ENCODE measurements around the gene DNAAF5. TPM values are rescaled to one million over a fixed set of nuclear protein-coding genes. Genes with fewer than 3 reads are reported as not detected.

The DNAAF5 gene
- total RNA-seq, 3 donors from 2014 or later: 14.1 to 29.8 (median 23.6) TPM

DNA sequence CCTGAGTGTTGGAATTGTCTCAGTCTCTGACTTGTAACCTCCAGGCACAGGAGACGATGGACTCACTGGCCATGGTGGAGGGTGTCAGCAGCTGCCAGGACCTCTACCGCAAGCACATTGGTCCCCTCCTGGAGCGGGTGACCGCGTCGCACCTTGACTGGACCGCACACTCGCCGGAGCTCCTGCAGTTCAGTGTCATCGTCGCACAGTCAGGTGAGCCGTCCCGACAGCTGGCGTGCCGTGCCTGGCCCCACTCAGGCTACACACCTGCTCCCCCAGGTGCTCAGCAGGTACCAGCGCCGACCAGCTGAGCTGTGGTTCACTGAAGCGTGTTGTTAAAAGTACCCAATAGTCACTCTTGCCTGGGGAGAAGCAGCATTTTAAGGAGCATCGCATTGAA is 37.3 kb downstream of the DNAAF5 start:
- Histone ChIP-seq H3K36me3 (peaks cover 10% of the 10 kb centered on the region), H3K27me3 (no peaks in the 10 kb centered on the region), H3K4me1 (no peaks in the 10 kb centered on the region), H3K4me3 (no peak overlapping the region), H3K27ac (no peak overlapping the region), H3K9me3 (no peaks in the 10 kb centered on the region)
- intact Hi-C loops (cut with DNase I; ENCODE audit: low total_unique reads): no loop called here
- TF ChIP-seq POLR2AphosphoS5 (IDR thresholded peaks at IDR 0.05) (no peak), POLR2A (IDR thresholded peaks at IDR 0.05) (no peak)
- TF ChIP-seq, protein P1, sequence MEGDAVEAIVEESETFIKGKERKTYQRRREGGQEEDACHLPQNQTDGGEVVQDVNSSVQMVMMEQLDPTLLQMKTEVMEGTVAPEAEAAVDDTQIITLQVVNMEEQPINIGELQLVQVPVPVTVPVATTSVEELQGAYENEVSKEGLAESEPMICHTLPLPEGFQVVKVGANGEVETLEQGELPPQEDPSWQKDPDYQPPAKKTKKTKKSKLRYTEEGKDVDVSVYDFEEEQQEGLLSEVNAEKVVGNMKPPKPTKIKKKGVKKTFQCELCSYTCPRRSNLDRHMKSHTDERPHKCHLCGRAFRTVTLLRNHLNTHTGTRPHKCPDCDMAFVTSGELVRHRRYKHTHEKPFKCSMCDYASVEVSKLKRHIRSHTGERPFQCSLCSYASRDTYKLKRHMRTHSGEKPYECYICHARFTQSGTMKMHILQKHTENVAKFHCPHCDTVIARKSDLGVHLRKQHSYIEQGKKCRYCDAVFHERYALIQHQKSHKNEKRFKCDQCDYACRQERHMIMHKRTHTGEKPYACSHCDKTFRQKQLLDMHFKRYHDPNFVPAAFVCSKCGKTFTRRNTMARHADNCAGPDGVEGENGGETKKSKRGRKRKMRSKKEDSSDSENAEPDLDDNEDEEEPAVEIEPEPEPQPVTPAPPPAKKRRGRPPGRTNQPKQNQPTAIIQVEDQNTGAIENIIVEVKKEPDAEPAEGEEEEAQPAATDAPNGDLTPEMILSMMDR (IDR thresholded peaks at IDR 0.05): no peak
- DNase-seq (ENCODE audit: low spot score in 2 of 2): no peak

DNA sequence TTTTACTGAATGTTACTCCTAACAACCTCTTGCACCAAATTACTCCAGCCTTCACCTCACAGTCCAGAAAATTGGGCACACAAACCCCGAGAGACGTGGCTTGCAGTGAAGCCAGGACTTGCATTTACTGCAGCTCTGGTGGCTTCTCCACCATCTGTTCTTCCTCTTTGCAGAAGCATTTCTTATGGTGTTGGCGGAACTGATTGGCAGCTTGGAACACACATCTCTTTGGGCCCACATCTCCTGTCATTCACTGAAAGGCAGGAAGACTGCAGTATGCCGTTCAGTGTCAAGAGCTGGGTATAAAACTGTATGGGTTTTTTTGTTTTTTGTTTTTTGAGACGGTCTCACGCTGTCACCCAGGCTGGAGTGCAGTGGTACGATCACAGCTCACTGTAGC is 38.9 kb downstream of the DNAAF5 start:
- H3K36me3 ChIP-seq: peaks cover 10% of the 10 kb centered on the region
- intact Hi-C loops (cut with DNase I; ENCODE audit: low total_unique reads): no loop called here
- TF ChIP-seq POLR2AphosphoS5 (IDR thresholded peaks at IDR 0.05): no peak
- no peak for TF ChIP-seq POLR2A (IDR thresholded peaks at IDR 0.05)
- TF ChIP-seq, protein P1 (IDR thresholded peaks at IDR 0.05): no peak

DNA sequence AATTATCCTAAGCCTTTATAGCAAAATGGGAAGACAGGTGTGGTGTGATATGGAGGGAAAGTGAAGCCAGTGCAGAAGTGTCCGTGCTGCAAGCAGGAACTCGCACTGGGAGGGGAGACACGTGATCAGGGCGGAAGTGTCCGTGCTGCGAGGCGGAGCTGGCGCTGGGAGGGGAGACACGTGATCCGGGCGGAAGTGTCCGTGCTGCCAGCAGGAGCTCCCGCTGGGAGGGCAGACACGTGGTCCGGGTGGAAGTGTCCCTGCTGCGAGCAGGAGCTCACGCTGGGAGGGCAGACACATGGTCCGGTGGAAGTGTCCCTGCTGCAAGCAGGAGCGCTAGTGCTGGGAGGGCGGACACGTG is 41.1 kb downstream of the DNAAF5 start:
- TF ChIP-seq, protein P1 (IDR thresholded peaks at IDR 0.05): no peak
- TF ChIP-seq POLR2A (IDR thresholded peaks at IDR 0.05): no peak
- no peak for TF ChIP-seq POLR2AphosphoS5 (IDR thresholded peaks at IDR 0.05)
- Histone ChIP-seq H3K36me3 (peaks cover 10% of the 10 kb centered on the region), H3K27me3 (no peaks in the 10 kb centered on the region), H3K4me1 (no peaks in the 10 kb centered on the region), H3K4me3 (peak overlapping the region; percentile 7 to 64 (median 45)), H3K9me3 (no peaks in the 10 kb centered on the region), H3K27ac (peak overlapping the region in 1 of 2 donors; percentile 75)
- intact Hi-C loops (cut with DNase I; ENCODE audit: low total_unique reads): no loop called here
- peak in 1 of 2 donors; percentile 62 for DNase-seq (ENCODE audit: low spot score in 2 of 2)

More for the DNA sequence above, 38.9 kb downstream of the DNAAF5 start:
- H3K27me3 ChIP-seq: no peaks in the 10 kb centered on the region
- no peak overlapping the region for H3K27ac ChIP-seq
- H3K4me3 ChIP-seq: no peak overlapping the region
- no peaks in the 10 kb centered on the region for H3K9me3 ChIP-seq
- H3K4me1 ChIP-seq: no peaks in the 10 kb centered on the region
- DNase-seq (ENCODE audit: low spot score in 2 of 2): no peak

DNA sequence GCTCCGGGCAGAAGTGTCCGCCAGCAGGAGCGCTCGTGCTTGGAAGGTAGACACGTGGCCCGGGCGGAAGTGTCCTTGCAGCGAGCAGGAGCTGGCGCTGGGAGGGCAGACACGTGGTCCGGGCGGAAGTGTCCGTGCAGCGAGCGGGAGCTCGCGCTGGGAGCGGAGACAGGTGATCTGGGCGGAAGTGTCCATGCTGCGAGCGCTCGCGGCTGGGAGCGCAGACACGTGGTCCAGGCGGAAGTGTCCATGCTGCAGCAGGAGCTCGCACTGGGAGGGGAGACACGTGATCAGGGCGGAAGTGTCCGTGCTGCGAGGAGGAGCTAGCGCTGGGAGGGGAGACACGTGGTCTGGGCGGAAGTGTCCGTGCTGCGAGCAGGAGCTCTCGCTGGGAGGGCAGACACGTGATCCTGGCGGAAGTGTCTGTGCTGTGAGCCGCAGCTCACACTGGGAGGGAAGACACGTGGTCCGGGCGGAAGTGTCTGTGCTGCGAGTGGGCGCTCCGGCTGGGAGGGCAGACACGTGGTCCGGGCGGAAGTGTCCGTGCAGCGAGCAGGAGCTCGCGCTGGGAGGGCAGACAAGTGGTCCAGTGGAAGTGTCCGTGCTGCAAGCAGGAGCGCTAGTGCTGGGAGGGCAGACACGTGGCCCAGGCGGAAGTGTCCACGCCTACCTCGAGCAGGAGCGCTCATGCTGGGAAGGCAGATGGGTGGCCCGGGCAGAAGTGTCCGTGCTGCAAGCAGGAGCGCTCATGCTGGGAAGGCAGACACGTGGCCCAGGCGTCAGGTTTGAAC is 41.6 kb downstream of the DNAAF5 start:
- TF ChIP-seq, protein P1 (IDR thresholded peaks at IDR 0.05): no peak
- TF ChIP-seq POLR2A (IDR thresholded peaks at IDR 0.05) (no peak), POLR2AphosphoS5 (IDR thresholded peaks at IDR 0.05) (no peak)
- intact Hi-C loops (cut with DNase I; ENCODE audit: low total_unique reads): no loop called here
- peak overlapping the region; percentile 7 to 64 (median 45) for H3K4me3 ChIP-seq
- peaks cover 9% of the 10 kb centered on the region for H3K36me3 ChIP-seq
- DNase-seq (ENCODE audit: low spot score in 2 of 2): peak; percentile 77 to 84
- H3K27me3 ChIP-seq: no peaks in the 10 kb centered on the region
- H3K27ac ChIP-seq: peak overlapping the region in 1 of 2 donors; percentile 75
- no peaks in the 10 kb centered on the region for H3K9me3 ChIP-seq
- no peaks in the 10 kb centered on the region for H3K4me1 ChIP-seq

DNA sequence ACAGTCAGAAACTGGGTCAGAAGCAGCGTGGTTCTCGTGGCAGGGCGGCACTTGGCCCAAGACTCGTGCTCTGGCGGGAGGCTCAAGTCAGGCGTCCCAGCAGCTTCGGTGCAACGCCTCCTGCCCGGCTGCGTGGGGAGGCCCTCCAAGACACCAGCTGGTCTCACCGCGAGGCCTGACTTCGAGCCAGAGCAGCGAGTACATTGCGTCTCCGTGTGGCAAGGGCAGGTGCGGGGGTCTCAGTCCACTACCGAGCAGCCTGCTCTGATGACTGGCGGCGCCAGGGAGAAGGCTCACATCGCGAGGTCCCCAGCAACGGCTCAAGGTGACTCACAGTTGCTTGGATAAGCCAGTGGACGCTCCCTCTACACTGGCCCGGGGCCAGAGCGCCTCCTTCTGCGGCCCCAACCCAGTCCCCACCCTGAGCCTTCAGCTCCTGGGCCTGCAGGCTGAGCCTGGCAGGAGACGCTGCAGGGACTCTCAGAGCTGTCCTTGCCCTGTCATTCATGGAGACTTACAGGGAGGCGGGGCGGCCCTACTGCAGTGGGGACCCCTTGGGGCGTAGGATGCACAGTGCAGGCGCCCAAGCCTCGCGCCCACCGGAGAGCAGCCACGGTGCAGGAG is 42.5 kb downstream of the DNAAF5 start:
- DNase-seq (ENCODE audit: low spot score in 2 of 2): no peak
- no peaks in the 10 kb centered on the region for H3K4me1 ChIP-seq
- TF ChIP-seq POLR2AphosphoS5 (IDR thresholded peaks at IDR 0.05) (no peak), POLR2A (IDR thresholded peaks at IDR 0.05) (no peak)
- TF ChIP-seq, protein P1 (IDR thresholded peaks at IDR 0.05): no peak
- peak overlapping the region in 1 of 2 donors; percentile 75 for H3K27ac ChIP-seq
- intact Hi-C loops (cut with DNase I; ENCODE audit: low total_unique reads): no loop called here
- H3K4me3 ChIP-seq: peak overlapping the region; percentile 10 to 64 (median 45)
- H3K27me3 ChIP-seq: no peaks in the 10 kb centered on the region
- H3K9me3 ChIP-seq: no peaks in the 10 kb centered on the region
- H3K36me3 ChIP-seq: peaks cover under 1% of the 10 kb centered on the region
